ENCODE measurements around the gene OR4S1.
A peak's percentile ranks its signal among the peaks of the same experiment; 100 is the strongest.
"Not testable (repeated sequence)": the region's sequence is repeated elsewhere in the genome, so short reads cannot be mapped to it uniquely, and the experiment has no call there.

The OR4S1 gene

DNA sequence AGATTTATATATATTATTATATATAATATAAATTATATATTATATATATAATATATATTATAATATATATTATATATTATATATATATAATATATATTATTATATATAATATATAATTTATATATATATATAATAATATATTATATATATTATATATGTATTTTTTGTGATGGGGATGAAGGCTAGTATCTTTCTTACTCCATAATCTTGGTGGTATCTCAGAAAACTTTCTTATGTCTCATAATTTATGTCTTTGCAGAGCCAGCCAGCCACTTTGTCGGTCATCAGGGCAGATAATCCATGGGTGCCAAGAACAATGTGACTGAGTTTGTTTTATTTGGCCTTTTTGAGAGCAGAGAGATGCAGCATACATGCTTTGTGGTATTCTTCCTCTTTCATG is at the start of gene OR4S1:
TSS of gene OR4S1 (plus strand) at position 301 of the 400 bp plus-strand sequence. CDS start at position 301, 0 bp downstream.
- H3K27ac ChIP-seq: no peak within 1 kb of the TSS
- H3K4me3 ChIP-seq: no peak within 1 kb of the TSS
- no peak for DNase-seq (ENCODE audit: low read depth, low spot score)
- no peak for TF ChIP-seq POLR2AphosphoS5 (IDR thresholded peaks at IDR 0.05; ENCODE audit: borderline replicate concordance, low read depth, low read length)
- no peak for TF ChIP-seq FOXP2 (optimal IDR thresholded peaks at IDR 0.05; ENCODE audit: control extremely low read depth, extremely low read length, insufficient read depth)
- TF ChIP-seq EZH2 (IDR thresholded peaks at IDR 0.05): no peak
- no peak within 1 kb of the TSS for H3K9ac ChIP-seq (ENCODE audit: insufficient read length)
- H3K36me3 ChIP-seq (ENCODE audit: insufficient read depth, low read length): no peaks in the 10 kb centered on the region
- no peaks in the 10 kb centered on the region for H3K9me3 ChIP-seq (ENCODE audit: low read depth, low read length)

DNA sequence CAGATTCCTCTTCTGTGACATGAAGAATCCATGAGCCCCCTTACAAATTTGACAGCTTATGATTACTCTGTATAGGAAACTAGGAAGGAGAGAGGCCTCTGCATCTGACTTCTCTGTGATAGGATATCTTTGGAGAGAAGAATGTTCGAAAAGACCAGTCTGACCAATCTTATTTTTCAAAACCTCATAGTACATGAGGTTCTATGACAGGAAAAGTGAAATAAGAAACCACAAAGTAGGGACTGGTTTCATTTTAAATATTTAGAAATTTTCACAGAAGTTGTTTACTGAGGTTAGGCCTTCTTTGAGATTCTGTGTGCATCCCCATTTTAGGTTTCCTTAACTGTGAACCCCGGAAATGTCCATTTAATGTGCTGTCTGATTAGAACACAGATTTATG is 44.4 kb upstream of the OR4S1 start:
- H3K27ac ChIP-seq: no peak overlapping the region
- no peak for DNase-seq (ENCODE audit: low read depth, low spot score)
- no peak for TF ChIP-seq EZH2 (IDR thresholded peaks at IDR 0.05)
- no peak for TF ChIP-seq POLR2AphosphoS5 (IDR thresholded peaks at IDR 0.05; ENCODE audit: borderline replicate concordance, low read depth, low read length)
- no peak for TF ChIP-seq FOXP2 (optimal IDR thresholded peaks at IDR 0.05; ENCODE audit: control extremely low read depth, extremely low read length, insufficient read depth)
- H3K4me3 ChIP-seq: no peak overlapping the region
- no peaks in the 10 kb centered on the region for H3K9me3 ChIP-seq (ENCODE audit: low read depth, low read length)
- no peaks in the 10 kb centered on the region for H3K36me3 ChIP-seq (ENCODE audit: insufficient read depth, low read length)
- no peak overlapping the region for H3K9ac ChIP-seq (ENCODE audit: insufficient read length)

- DNase-seq (ENCODE audit: low read depth, low spot score): no peak
- TF ChIP-seq FOXP2 (optimal IDR thresholded peaks at IDR 0.05; ENCODE audit: control extremely low read depth, extremely low read length, insufficient read depth) (no peak), POLR2AphosphoS5 (IDR thresholded peaks at IDR 0.05; ENCODE audit: borderline replicate concordance, low read depth, low read length) (no peak), EZH2 (IDR thresholded peaks at IDR 0.05) (no peak)
- Histone ChIP-seq H3K4me3 (no peak within 1 kb of the TSS), H3K9me3 (ENCODE audit: low read depth, low read length) (no peaks in the 10 kb centered on the region), H3K27ac (no peak within 1 kb of the TSS), H3K36me3 (ENCODE audit: insufficient read depth, low read length) (no peaks in the 10 kb centered on the region), H3K9ac (ENCODE audit: insufficient read length) (no peak within 1 kb of the TSS)
Measured at GRCh38 chr11:48263423-48263911, 42.6 kb upstream of the OR4S1 start, which contains the start of gene OR4X1. OR4X1 (plus strand) TSS chr11:48263861; CDS start chr11:48263861, 0 bp downstream.

DNA sequence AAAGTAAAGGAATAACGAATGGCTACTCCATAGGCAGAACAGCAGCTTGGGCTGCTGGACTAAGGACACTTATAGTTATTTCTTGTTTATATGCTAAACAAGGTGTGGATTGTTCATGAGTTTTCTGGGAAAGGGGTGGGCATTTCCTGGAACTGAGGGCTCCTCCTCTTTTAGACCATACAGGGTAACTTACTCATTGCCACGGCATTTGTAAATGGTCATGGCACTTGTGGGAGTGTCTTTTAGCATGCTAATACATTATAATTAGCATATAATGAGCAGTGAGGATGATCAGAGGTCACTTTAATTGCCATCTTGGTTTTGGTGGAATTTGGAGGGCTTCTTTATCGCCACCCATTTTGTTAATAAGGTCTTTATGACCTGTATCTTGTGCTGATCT is 35.4 kb upstream of the OR4S1 start:
- no peaks in the 10 kb centered on the region for H3K36me3 ChIP-seq (ENCODE audit: insufficient read depth, low read length)

GRCh38 chr11:48272606-48273005 is 33.4 kb upstream of the OR4S1 start:
- Histone ChIP-seq H3K9ac (ENCODE audit: insufficient read length) (no peak overlapping the region), H3K36me3 (ENCODE audit: insufficient read depth, low read length) (no peaks in the 10 kb centered on the region), H3K27ac (no peak overlapping the region), H3K9me3 (ENCODE audit: low read depth, low read length) (no peaks in the 10 kb centered on the region), H3K4me3 (no peak overlapping the region)
- no peak for TF ChIP-seq POLR2AphosphoS5 (IDR thresholded peaks at IDR 0.05; ENCODE audit: borderline replicate concordance, low read depth, low read length)
- TF ChIP-seq EZH2 (IDR thresholded peaks at IDR 0.05): no peak
- no peak for TF ChIP-seq FOXP2 (optimal IDR thresholded peaks at IDR 0.05; ENCODE audit: control extremely low read depth, extremely low read length, insufficient read depth)
- DNase-seq (ENCODE audit: low read depth, low spot score): no peak

More for the DNA sequence above, 35.4 kb upstream of the OR4S1 start:
- Histone ChIP-seq H3K27ac (no peak overlapping the region), H3K4me3 (no peak overlapping the region), H3K9ac (ENCODE audit: insufficient read length) (no peak overlapping the region), H3K9me3 (ENCODE audit: low read depth, low read length) (no peaks in the 10 kb centered on the region)
- no peak for DNase-seq (ENCODE audit: low read depth, low spot score)
- TF ChIP-seq EZH2 (IDR thresholded peaks at IDR 0.05) (no peak), POLR2AphosphoS5 (IDR thresholded peaks at IDR 0.05; ENCODE audit: borderline replicate concordance, low read depth, low read length) (no peak), FOXP2 (optimal IDR thresholded peaks at IDR 0.05; ENCODE audit: control extremely low read depth, extremely low read length, insufficient read depth) (no peak)

- peak; percentile 22 for DNase-seq (ENCODE audit: low read depth, low spot score)
- H3K9me3 ChIP-seq (ENCODE audit: low read depth, low read length): no peaks in the 10 kb centered on the region
- no peaks in the 10 kb centered on the region for H3K36me3 ChIP-seq (ENCODE audit: insufficient read depth, low read length)
- H3K4me3 ChIP-seq: no peak overlapping the region
- H3K9ac ChIP-seq (ENCODE audit: insufficient read length): no peak overlapping the region
- no peak for TF ChIP-seq POLR2AphosphoS5 (IDR thresholded peaks at IDR 0.05; ENCODE audit: borderline replicate concordance, low read depth, low read length)
- TF ChIP-seq FOXP2 (optimal IDR thresholded peaks at IDR 0.05; ENCODE audit: control extremely low read depth, extremely low read length, insufficient read depth): no peak
- no peak for TF ChIP-seq EZH2 (IDR thresholded peaks at IDR 0.05)
- no peak overlapping the region for H3K27ac ChIP-seq
Measured at GRCh38 chr11:48307760-48308386, 1.9 kb downstream of the OR4S1 start.

GRCh38 chr11:48313590-48313989 is 7.6 kb downstream of the OR4S1 start:
- not testable (repeated sequence) for H3K4me3 ChIP-seq; H3K9ac ChIP-seq (ENCODE audit: insufficient read length); H3K27ac ChIP-seq; DNase-seq (ENCODE audit: low read depth, low spot score); H3K36me3 ChIP-seq (ENCODE audit: insufficient read depth, low read length); H3K9me3 ChIP-seq (ENCODE audit: low read depth, low read length)

DNA sequence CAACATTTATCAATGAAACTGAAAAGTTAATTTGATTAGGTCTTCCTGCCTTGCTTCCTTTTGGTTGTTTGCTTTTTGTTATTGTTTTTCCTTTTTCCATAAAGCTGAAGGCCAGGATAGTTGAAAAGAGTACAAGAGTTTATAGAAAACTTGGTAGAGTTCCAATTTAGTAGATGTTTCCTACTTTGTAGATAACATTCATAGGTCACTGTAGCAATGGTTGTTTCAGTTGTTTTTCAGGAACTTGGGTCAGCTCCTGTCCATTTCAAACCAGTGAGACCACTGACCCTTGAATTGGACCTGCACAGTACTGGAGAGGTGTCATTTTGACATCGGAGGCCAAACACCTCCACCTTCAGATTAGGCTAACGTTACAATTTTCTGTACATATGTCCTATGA is 13.8 kb downstream of the OR4S1 start:
- not testable (repeated sequence) for H3K27ac ChIP-seq; H3K36me3 ChIP-seq (ENCODE audit: insufficient read depth, low read length); H3K4me3 ChIP-seq; H3K9ac ChIP-seq (ENCODE audit: insufficient read length); DNase-seq (ENCODE audit: low read depth, low spot score); H3K9me3 ChIP-seq (ENCODE audit: low read depth, low read length)

- DNase-seq (ENCODE audit: low read depth, low spot score); H3K9ac ChIP-seq (ENCODE audit: insufficient read length); H3K9me3 ChIP-seq (ENCODE audit: low read depth, low read length); H3K4me3 ChIP-seq; H3K36me3 ChIP-seq (ENCODE audit: insufficient read depth, low read length); H3K27ac ChIP-seq: not testable (repeated sequence)
Measured at GRCh38 chr11:48324620-48325019, 18.6 kb downstream of the OR4S1 start, which contains the start of gene OR4C3. OR4C3 (plus strand) TSS chr11:48324920; CDS start chr11:48325022, 102 bp downstream.

All from SK-N-MC (cell line).